Inflammatory macrophage (primary cell): ENCODE measurements around the gene NAV2.
"Not testable (repeated sequence)": the region's sequence is repeated elsewhere in the genome, so short reads cannot be mapped to it uniquely, and the experiment has no call there.

Experiments
- DNase-seq, 2 donors: peaks; one replicate each; pipeline ENCODE4 v3.0.0-alpha.2; 2020 to 2022

The NAV2 gene

GRCh38 chr11:19957294-19957943, 244.8 kb downstream of the NAV2 start:
- DNase-seq: no peak

GRCh38 chr11:19958204-19958603, 245.6 kb downstream of the NAV2 start:
- DNase-seq: no peak

GRCh38 chr11:19959210-19959609, 246.6 kb downstream of the NAV2 start:
- DNase-seq: no peak

- DNase-seq: no peak
Measured at GRCh38 chr11:19959648-19960059, 247.0 kb downstream of the NAV2 start.

GRCh38 chr11:19960410-19960809, 247.8 kb downstream of the NAV2 start:
- not testable (repeated sequence) for DNase-seq

GRCh38 chr11:19961225-19961624, 248.6 kb downstream of the NAV2 start:
- DNase-seq: no peak

- DNase-seq: no peak
Measured at GRCh38 chr11:19962053-19962800, 249.6 kb downstream of the NAV2 start.

GRCh38 chr11:19962801-19963175, 250.2 kb downstream of the NAV2 start:
- DNase-seq: no peak

GRCh38 chr11:19963697-19964387, 251.2 kb downstream of the NAV2 start:
- no peak for DNase-seq

GRCh38 chr11:19966441-19966840, 253.8 kb downstream of the NAV2 start:
- DNase-seq: no peak

- no peak for DNase-seq
Measured at GRCh38 chr11:19966927-19967326, 254.3 kb downstream of the NAV2 start.

- no peak for DNase-seq
Measured at GRCh38 chr11:19967787-19968186, 255.2 kb downstream of the NAV2 start.

GRCh38 chr11:19968860-19969259, 256.2 kb downstream of the NAV2 start:
- no peak for DNase-seq

GRCh38 chr11:19970944-19971343, 258.3 kb downstream of the NAV2 start:
- no peak for DNase-seq

- DNase-seq: no peak
Measured at GRCh38 chr11:19972091-19972490, 259.5 kb downstream of the NAV2 start.

GRCh38 chr11:19972651-19973050, 260.0 kb downstream of the NAV2 start:
- DNase-seq: no peak

GRCh38 chr11:19973136-19973635, 260.5 kb downstream of the NAV2 start:
- no peak for DNase-seq

GRCh38 chr11:19974886-19975285, 262.2 kb downstream of the NAV2 start:
- DNase-seq: no peak

- no peak for DNase-seq
Measured at GRCh38 chr11:19975414-19975990, 262.9 kb downstream of the NAV2 start.

GRCh38 chr11:19976281-19976941, 263.8 kb downstream of the NAV2 start:
- no peak for DNase-seq

- no peak for DNase-seq
Measured at GRCh38 chr11:19977941-19978340, 265.3 kb downstream of the NAV2 start.

GRCh38 chr11:19978668-19979518, 266.3 kb downstream of the NAV2 start:
- peak; percentile 11 to 25 for DNase-seq
